NOMO-1 treated with DMSO at 0.1 percent for 48 hours (cell line): ENCODE results near the gene MUC5AC.
"Not testable (repeated sequence)": the region's sequence is repeated elsewhere in the genome, so short reads cannot be mapped to it uniquely, and the experiment has no call there.

Source experiments
- DNase-seq: peaks from one replicate; lab custom pipeline; 2025; ENCODE audit not compliant: unreplicated experiment; lab: John Stamatoyannopoulos, UW

The MUC5AC gene

GRCh38 chr11:1140642-1141490 is 16.9 kb upstream of the MUC5AC start:
- DNase-seq = no peak

GRCh38 chr11:1146365-1146764 is 11.4 kb upstream of the MUC5AC start:
- DNase-seq = no peak

GRCh38 chr11:1147792-1148191 is 10.0 kb upstream of the MUC5AC start:
- DNase-seq = no peak

GRCh38 chr11:1148752-1149180 is 9.0 kb upstream of the MUC5AC start:
- DNase-seq = no peak

GRCh38 chr11:1149545-1149944 is 8.2 kb upstream of the MUC5AC start:
- DNase-seq = no peak

GRCh38 chr11:1150116-1150515 is 7.6 kb upstream of the MUC5AC start:
- DNase-seq = no peak

GRCh38 chr11:1150769-1151365 is 6.9 kb upstream of the MUC5AC start:
- peak; percentile 16 for DNase-seq

GRCh38 chr11:1151366-1152315 is 6.1 kb upstream of the MUC5AC start:
- DNase-seq = no peak

GRCh38 chr11:1152316-1153104 is 5.2 kb upstream of the MUC5AC start:
- DNase-seq = peak; percentile 19

GRCh38 chr11:1153105-1153950 is 4.4 kb upstream of the MUC5AC start:
- DNase-seq = no peak

- DNase-seq = no peak
Observed at GRCh38 chr11:1153951-1154493, 3.7 kb upstream of the MUC5AC start.

GRCh38 chr11:1154656-1155055 is 3.1 kb upstream of the MUC5AC start:
- not testable (repeated sequence) for DNase-seq

- DNase-seq = no peak
Observed at GRCh38 chr11:1155274-1155693, 2.5 kb upstream of the MUC5AC start.

GRCh38 chr11:1156506-1157340 is 1.0 kb upstream of the MUC5AC start:
- DNase-seq = no peak

GRCh38 chr11:1157341-1157644 is 460 bp upstream of the MUC5AC start:
- DNase-seq = no peak

- DNase-seq = no peak
Observed at GRCh38 chr11:1158681-1159487, 1.1 kb downstream of the MUC5AC start.

- DNase-seq = not testable (repeated sequence)
Observed at GRCh38 chr11:1159488-1160220, 1.9 kb downstream of the MUC5AC start.
